HK-2 (cell line): ENCODE results near the gene BRAT1.
A peak's percentile ranks its signal among the peaks of the same experiment; 100 is the strongest.
"Not testable (repeated sequence)": the region's sequence is repeated elsewhere in the genome, so short reads cannot be mapped to it uniquely, and the experiment has no call there.

Experiments
- DNase-seq: peaks from one replicate; pipeline ENCODE4 v3.0.0-alpha.2; 2018; ENCODE audit not compliant: unreplicated experiment

Gene BRAT1

GRCh38 chr7:2563955-2564354 lies 8.6 kb upstream of the BRAT1 start:
- not testable (repeated sequence) for DNase-seq

- peak; percentile 42 for DNase-seq
Observed at GRCh38 chr7:2559283-2559950, 4.1 kb upstream of the BRAT1 start.

- peak; percentile 93 for DNase-seq
Observed at GRCh38 chr7:2558629-2559282, 3.4 kb upstream of the BRAT1 start, which contains the start of gene IQCE. Gene IQCE (plus strand): TSS chr7:2558979. CDS start chr7:2559182, 203 bp downstream.

GRCh38 chr7:2554661-2555111 lies 638 bp downstream of the BRAT1 start:
- DNase-seq, result peak; percentile 21

- no peak for DNase-seq
Observed at GRCh38 chr7:2553831-2554581, 1.3 kb downstream of the BRAT1 start.

- no peak for DNase-seq
Observed at GRCh38 chr7:2553108-2553507, 2.2 kb downstream of the BRAT1 start.

GRCh38 chr7:2551418-2551817 lies 3.9 kb downstream of the BRAT1 start:
- DNase-seq, result no peak

GRCh38 chr7:2546776-2547586 lies 8.3 kb downstream of the BRAT1 start:
- no peak for DNase-seq

GRCh38 chr7:2545746-2546425 lies 9.4 kb downstream of the BRAT1 start:
- no peak for DNase-seq

- DNase-seq, result no peak
Observed at GRCh38 chr7:2544541-2545188, 10.7 kb downstream of the BRAT1 start.

- no peak for DNase-seq
Observed at GRCh38 chr7:2542916-2543871, 12.1 kb downstream of the BRAT1 start.

GRCh38 chr7:2542011-2542915 lies 13.1 kb downstream of the BRAT1 start:
- no peak for DNase-seq

GRCh38 chr7:2541291-2542010 lies 13.9 kb downstream of the BRAT1 start:
- no peak for DNase-seq

GRCh38 chr7:2540641-2541051 lies 14.7 kb downstream of the BRAT1 start:
- no peak for DNase-seq

- no peak for DNase-seq
Observed at GRCh38 chr7:2540133-2540532, 15.2 kb downstream of the BRAT1 start.

- DNase-seq, result no peak
Observed at GRCh38 chr7:2539031-2539911, 16.1 kb downstream of the BRAT1 start.
